Trophoblast cell (in vitro differentiated cells and primary cell): ENCODE data around the gene LRP4.

Experiments used
- DNase-seq, 2 donors: peaks; one replicate each; pipeline ENCODE4 v3.0.0-alpha.2; 2016
- H2AFZ ChIP-seq: 2 replicates; pipeline ENCODE4 v1.6.1; 2013; ENCODE audit warnings: low read length, moderate library complexity, mild to moderate bottlenecking; ENCODE audit not compliant: insufficient read depth, poor library complexity
- H2AK5ac ChIP-seq: 2 replicates; pipeline ENCODE4 v1.6.1; 2013; ENCODE audit warnings: mild to moderate bottlenecking, low read length
- H2BK120ac ChIP-seq: 2 replicates; pipeline ENCODE4 v1.6.1; 2013; ENCODE audit warnings: low read length, mild to moderate bottlenecking, moderate library complexity; ENCODE audit not compliant: insufficient read depth, poor library complexity
- H2BK12ac ChIP-seq: 2 replicates; pipeline ENCODE4 v1.6.1; 2013; ENCODE audit warnings: mild to moderate bottlenecking, low read length, moderate library complexity
- H2BK5ac ChIP-seq: 2 replicates; pipeline ENCODE4 v1.6.1; 2013; ENCODE audit warnings: low read length, low read depth, moderate library complexity, mild to moderate bottlenecking; ENCODE audit not compliant: poor library complexity
- H3K14ac ChIP-seq: 2 replicates; pipeline ENCODE4 v1.6.1; 2013; ENCODE audit warnings: mild to moderate bottlenecking, low read length
- H3K18ac ChIP-seq: 2 replicates; pipeline ENCODE4 v1.6.1; 2013; ENCODE audit warnings: mild to moderate bottlenecking, low read length
- H3K23ac ChIP-seq: 2 replicates; pipeline ENCODE4 v1.6.1; 2013; ENCODE audit warnings: low read length
- H3K27ac ChIP-seq: 2 replicates; pipeline ENCODE4 v1.5.1; 2013; ENCODE audit warnings: low read depth, mild to moderate bottlenecking, inconsistent platforms, low read length, moderate library complexity
- H3K27me3 ChIP-seq: 2 replicates; pipeline ENCODE4 v1.6.1; 2013; ENCODE audit warnings: inconsistent platforms, mild to moderate bottlenecking, low read length, moderate library complexity; ENCODE audit not compliant: insufficient read depth
- H3K36me3 ChIP-seq, 2 experiments: 1 replicate in 1 of 2; 2 replicates in 1 of 2; pipeline ENCODE4 v1.6.1; 2013; ENCODE audit warnings: low read length in 2 of 2, mild to moderate bottlenecking in 2 of 2, moderate library complexity in 1 of 2; ENCODE audit not compliant: insufficient read depth in 2 of 2, control insufficient read depth in 1 of 2
- H3K4ac ChIP-seq: 2 replicates; pipeline ENCODE4 v1.6.1; 2013; ENCODE audit warnings: low read depth, mild to moderate bottlenecking, low read length, moderate library complexity
- H3K4me1 ChIP-seq, 2 experiments: 1 replicate in 1 of 2; 2 replicates in 1 of 2; pipeline ENCODE4 v1.6.1; 2013; ENCODE audit warnings: low read length in 2 of 2, mild to moderate bottlenecking in 2 of 2, moderate library complexity in 1 of 2; ENCODE audit not compliant: insufficient read depth in 2 of 2, control insufficient read depth in 1 of 2
- H3K4me2 ChIP-seq: 2 replicates; pipeline ENCODE4 v1.6.1; 2013; ENCODE audit warnings: inconsistent platforms, mild to moderate bottlenecking, low read length, moderate library complexity
- H3K4me3 ChIP-seq: 2 replicates; pipeline ENCODE4 v1.5.1; 2013; ENCODE audit warnings: mild to moderate bottlenecking, low read depth, low read length, inconsistent platforms
- H3K79me1 ChIP-seq: one replicate; pipeline ENCODE4 v1.6.1; 2013; ENCODE audit warnings: low read length
- H3K79me2 ChIP-seq: 2 replicates; pipeline ENCODE4 v1.6.1; 2013; ENCODE audit warnings: low read length, mild to moderate bottlenecking; ENCODE audit not compliant: control insufficient read depth, insufficient read depth, poor library complexity
- H3K9ac ChIP-seq: 2 replicates; pipeline ENCODE4 v1.6.1; 2013; ENCODE audit warnings: mild to moderate bottlenecking, low read length
- H3K9me3 ChIP-seq: 2 replicates; pipeline ENCODE4 v1.6.1; 2013; ENCODE audit warnings: low read depth, mild to moderate bottlenecking, control low read depth, inconsistent platforms, low read length; ENCODE audit not compliant: insufficient read depth
- H4K12ac ChIP-seq: 2 replicates; pipeline ENCODE4 v1.6.1; 2013; ENCODE audit warnings: low read depth, mild to moderate bottlenecking, low read length, moderate library complexity
- H4K8ac ChIP-seq: 2 replicates; pipeline ENCODE4 v1.6.1; 2013; ENCODE audit warnings: low read depth, mild to moderate bottlenecking, low read length, moderate library complexity
- H4K91ac ChIP-seq: one replicate; pipeline ENCODE4 v1.6.1; 2013; ENCODE audit warnings: low read depth, mild to moderate bottlenecking, low read length, moderate library complexity
- WGBS: extraction: QIAGEN DNeasy Blood & Tissue Kit; methylation state at CpG from one replicate; pipeline ENCODE4 v1.1.7; 2013; ENCODE audit warnings: missing lambda C conversion rate; ENCODE audit not compliant: insufficient read length, insufficient coverage; ENCODE audit errors: extremely low coverage; 5-methylcytosine and 5-hydroxymethylcytosine counted together

LRP4 gene

GRCh38 chr11:46836431-46836830 lies 81.9 kb downstream of the LRP4 start:
- Histone ChIP-seq H3K36me3 (no peaks in the 10 kb centered on the region), H2BK5ac (no peak overlapping the region), H3K9me3 (no peaks in the 10 kb centered on the region), H3K18ac (no peak overlapping the region), H3K79me1 (no peaks in the 10 kb centered on the region), H3K27me3 (no peaks in the 10 kb centered on the region), H2AK5ac (no peak overlapping the region), H3K79me2 (peaks cover 4% of the 10 kb centered on the region), H4K12ac (no peak overlapping the region), H3K4me2 (no peak overlapping the region), H3K27ac (no peak overlapping the region), H3K4ac (peak overlapping the region; percentile 62), H2AFZ (no peak overlapping the region), H2BK120ac (no peak overlapping the region), H3K14ac (no peak overlapping the region), H3K4me1 (no peaks in the 10 kb centered on the region), H3K4me3 (no peak overlapping the region), H2BK12ac (no peak overlapping the region), H4K91ac (no peak overlapping the region), H3K23ac (no peak overlapping the region), H4K8ac (no peak overlapping the region), H3K9ac (no peak overlapping the region)
- WGBS, result no CpG with 5 or more reads among the region's 1 CpG
- DNase-seq, result no peak

GRCh38 chr11:46835897-46836296 lies 82.5 kb downstream of the LRP4 start:
- Histone ChIP-seq H4K12ac (no peak overlapping the region), H3K23ac (no peak overlapping the region), H2AK5ac (no peak overlapping the region), H4K8ac (no peak overlapping the region), H3K4ac (peak overlapping the region; percentile 83), H3K18ac (no peak overlapping the region), H2BK120ac (no peak overlapping the region), H3K14ac (no peak overlapping the region), H3K36me3 (no peaks in the 10 kb centered on the region), H2AFZ (no peak overlapping the region), H3K4me2 (no peak overlapping the region), H3K4me3 (no peak overlapping the region), H3K9me3 (no peaks in the 10 kb centered on the region), H3K79me2 (peaks cover 4% of the 10 kb centered on the region), H3K4me1 (no peaks in the 10 kb centered on the region), H3K9ac (no peak overlapping the region), H3K27ac (no peak overlapping the region), H2BK12ac (no peak overlapping the region), H2BK5ac (no peak overlapping the region), H3K79me1 (no peaks in the 10 kb centered on the region), H4K91ac (no peak overlapping the region), H3K27me3 (no peaks in the 10 kb centered on the region)
- no CpG with 5 or more reads among the region's 3 CpGs for WGBS
- DNase-seq, result no peak

- H3K4me3 ChIP-seq, result no peak overlapping the region
- H3K36me3 ChIP-seq, result no peaks in the 10 kb centered on the region
- H3K14ac ChIP-seq, result no peak overlapping the region
- no peak overlapping the region for H4K91ac ChIP-seq
- H2AFZ ChIP-seq, result no peak overlapping the region
- no peak overlapping the region for H2BK12ac ChIP-seq
- H2BK5ac ChIP-seq, result no peak overlapping the region
- H3K4me1 ChIP-seq, result no peaks in the 10 kb centered on the region
- H2BK120ac ChIP-seq, result no peak overlapping the region
- no peak overlapping the region for H4K12ac ChIP-seq
- H3K27ac ChIP-seq, result no peak overlapping the region
- H3K79me2 ChIP-seq, result peaks cover 4% of the 10 kb centered on the region
- no peaks in the 10 kb centered on the region for H3K79me1 ChIP-seq
- H3K18ac ChIP-seq, result no peak overlapping the region
- H3K4me2 ChIP-seq, result no peak overlapping the region
- peak overlapping the region; percentile 10 for H3K4ac ChIP-seq
- no peak overlapping the region for H3K23ac ChIP-seq
- H3K9me3 ChIP-seq, result no peaks in the 10 kb centered on the region
- H3K9ac ChIP-seq, result no peak overlapping the region
- WGBS, result no CpG with 5 or more reads among the region's 4 CpGs
- H3K27me3 ChIP-seq, result no peaks in the 10 kb centered on the region
- DNase-seq, result no peak
- H4K8ac ChIP-seq, result no peak overlapping the region
- no peak overlapping the region for H2AK5ac ChIP-seq
Observed at GRCh38 chr11:46834821-46835220, 83.5 kb downstream of the LRP4 start.

- H3K36me3 ChIP-seq, result no peaks in the 10 kb centered on the region
- no CpG with 5 or more reads among the region's 5 CpGs for WGBS
- no peaks in the 10 kb centered on the region for H3K79me1 ChIP-seq
- H4K91ac ChIP-seq, result no peak overlapping the region
- H3K27me3 ChIP-seq, result no peaks in the 10 kb centered on the region
- no peak overlapping the region for H3K23ac ChIP-seq
- H2BK120ac ChIP-seq, result no peak overlapping the region
- no peak overlapping the region for H3K4me2 ChIP-seq
- no peak overlapping the region for H3K14ac ChIP-seq
- H3K9ac ChIP-seq, result no peak overlapping the region
- peak; percentile 43 to 48 for DNase-seq
- no peak overlapping the region for H3K18ac ChIP-seq
- H2AFZ ChIP-seq, result no peak overlapping the region
- no peaks in the 10 kb centered on the region for H3K9me3 ChIP-seq
- H3K4ac ChIP-seq, result no peak overlapping the region
- peaks cover 2% of the 10 kb centered on the region for H3K79me2 ChIP-seq
- no peak overlapping the region for H4K8ac ChIP-seq
- no peak overlapping the region for H2BK5ac ChIP-seq
- no peak overlapping the region for H3K4me3 ChIP-seq
- no peaks in the 10 kb centered on the region for H3K4me1 ChIP-seq
- no peak overlapping the region for H2AK5ac ChIP-seq
- no peak overlapping the region for H3K27ac ChIP-seq
- H2BK12ac ChIP-seq, result no peak overlapping the region
- H4K12ac ChIP-seq, result no peak overlapping the region
Observed at GRCh38 chr11:46832511-46833214, 85.7 kb downstream of the LRP4 start.
